ENCODE results near the gene NUP210L.

Gene NUP210L

GRCh38 chr1:154171880-154172279 lies 17.0 kb upstream of the NUP210L start:
- no peak for DNase-seq (ENCODE audit: low spot score)
- TF ChIP-seq, protein P1, sequence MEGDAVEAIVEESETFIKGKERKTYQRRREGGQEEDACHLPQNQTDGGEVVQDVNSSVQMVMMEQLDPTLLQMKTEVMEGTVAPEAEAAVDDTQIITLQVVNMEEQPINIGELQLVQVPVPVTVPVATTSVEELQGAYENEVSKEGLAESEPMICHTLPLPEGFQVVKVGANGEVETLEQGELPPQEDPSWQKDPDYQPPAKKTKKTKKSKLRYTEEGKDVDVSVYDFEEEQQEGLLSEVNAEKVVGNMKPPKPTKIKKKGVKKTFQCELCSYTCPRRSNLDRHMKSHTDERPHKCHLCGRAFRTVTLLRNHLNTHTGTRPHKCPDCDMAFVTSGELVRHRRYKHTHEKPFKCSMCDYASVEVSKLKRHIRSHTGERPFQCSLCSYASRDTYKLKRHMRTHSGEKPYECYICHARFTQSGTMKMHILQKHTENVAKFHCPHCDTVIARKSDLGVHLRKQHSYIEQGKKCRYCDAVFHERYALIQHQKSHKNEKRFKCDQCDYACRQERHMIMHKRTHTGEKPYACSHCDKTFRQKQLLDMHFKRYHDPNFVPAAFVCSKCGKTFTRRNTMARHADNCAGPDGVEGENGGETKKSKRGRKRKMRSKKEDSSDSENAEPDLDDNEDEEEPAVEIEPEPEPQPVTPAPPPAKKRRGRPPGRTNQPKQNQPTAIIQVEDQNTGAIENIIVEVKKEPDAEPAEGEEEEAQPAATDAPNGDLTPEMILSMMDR (IDR thresholded peaks at IDR 0.05; ENCODE audit: borderline replicate concordance, control extremely low read depth, extremely low read depth, insufficient read depth, missing control alignments) = no peak
- in situ Hi-C loops (cut with MboI; ENCODE audit: low sequenced_read_pairs, unreplicated experiment) = no loop called here

DNA sequence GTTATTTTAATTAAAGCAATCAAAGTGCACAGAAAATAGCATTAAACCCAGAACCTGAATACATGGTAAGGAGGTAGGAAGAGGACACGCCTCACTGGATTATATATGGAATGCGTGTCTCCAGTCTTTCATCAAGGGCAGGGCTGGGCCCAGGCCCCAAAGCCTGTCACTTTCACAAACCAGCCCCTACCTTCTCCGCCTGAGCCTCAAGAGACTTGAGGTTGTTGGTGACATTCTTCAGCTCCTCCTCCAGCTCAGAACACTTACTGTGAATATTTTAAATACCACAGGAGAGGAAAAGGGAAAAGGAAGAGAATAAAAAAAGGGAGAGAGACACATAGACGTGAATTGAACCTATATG lies 16.3 kb upstream of the NUP210L start:
- TF ChIP-seq, protein P1 (IDR thresholded peaks at IDR 0.05; ENCODE audit: borderline replicate concordance, control extremely low read depth, extremely low read depth, insufficient read depth, missing control alignments) = no peak
- in situ Hi-C loops (cut with MboI; ENCODE audit: low sequenced_read_pairs, unreplicated experiment) = no loop called here
- no peak for DNase-seq (ENCODE audit: low spot score)

- TF ChIP-seq, protein P1 (IDR thresholded peaks at IDR 0.05; ENCODE audit: borderline replicate concordance, control extremely low read depth, extremely low read depth, insufficient read depth, missing control alignments) = no peak
- in situ Hi-C loops (cut with MboI; ENCODE audit: low sequenced_read_pairs, unreplicated experiment) = no loop called here
- no peak for DNase-seq (ENCODE audit: low spot score)
Measured at GRCh38 chr1:154170547-154171222, 15.8 kb upstream of the NUP210L start.

GRCh38 chr1:154167461-154167860 lies 12.6 kb upstream of the NUP210L start:
- TF ChIP-seq, protein P1 (IDR thresholded peaks at IDR 0.05; ENCODE audit: borderline replicate concordance, control extremely low read depth, extremely low read depth, insufficient read depth, missing control alignments) = no peak
- DNase-seq (ENCODE audit: low spot score) = no peak
- in situ Hi-C loops (cut with MboI; ENCODE audit: low sequenced_read_pairs, unreplicated experiment) = no loop called here

DNA sequence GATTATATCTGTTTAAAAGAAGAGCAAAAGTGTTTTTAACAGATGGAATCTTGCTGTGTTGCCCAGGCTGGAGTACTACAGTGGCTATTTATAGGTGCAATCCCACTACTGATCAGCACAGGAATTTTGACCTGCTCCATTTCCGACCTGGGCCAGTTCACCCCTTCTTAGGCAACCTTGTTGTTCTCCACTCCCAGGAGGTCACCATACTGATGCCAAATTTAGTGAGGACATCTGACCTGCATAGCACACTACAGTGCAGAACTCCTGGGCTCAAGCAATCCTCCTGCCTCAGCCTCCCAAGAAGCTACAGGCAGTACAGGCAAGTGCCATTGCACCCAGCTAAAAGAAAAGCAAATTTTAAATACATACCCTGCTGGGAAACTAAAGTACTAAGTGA lies 11.3 kb upstream of the NUP210L start:
- in situ Hi-C loops (cut with MboI; ENCODE audit: low sequenced_read_pairs, unreplicated experiment) = no loop called here
- TF ChIP-seq, protein P1 (IDR thresholded peaks at IDR 0.05; ENCODE audit: borderline replicate concordance, control extremely low read depth, extremely low read depth, insufficient read depth, missing control alignments) = no peak
- DNase-seq (ENCODE audit: low spot score) = no peak

DNA sequence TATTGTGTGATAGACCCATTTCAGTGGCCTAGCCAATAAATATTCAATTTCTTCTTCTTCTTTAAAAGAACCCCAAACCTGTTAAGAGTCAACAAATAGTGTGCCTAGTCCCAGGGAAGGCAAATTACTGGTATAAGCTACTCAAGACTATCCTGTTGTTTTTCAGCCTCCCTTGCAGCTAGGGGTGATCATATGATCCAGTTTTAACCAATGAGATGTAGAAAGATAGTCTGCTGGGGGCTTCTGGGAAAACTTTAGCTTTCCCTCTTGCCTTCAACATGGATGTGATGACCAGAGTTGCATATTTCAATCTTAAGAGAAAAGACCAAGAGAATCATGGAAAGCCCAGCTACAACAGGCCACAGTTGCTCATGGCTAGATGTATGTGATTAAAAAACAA lies 4.7 kb upstream of the NUP210L start:
- in situ Hi-C loops (cut with MboI; ENCODE audit: low sequenced_read_pairs, unreplicated experiment) = no loop called here
- TF ChIP-seq, protein P1 (IDR thresholded peaks at IDR 0.05; ENCODE audit: borderline replicate concordance, control extremely low read depth, extremely low read depth, insufficient read depth, missing control alignments) = no peak
- DNase-seq (ENCODE audit: low spot score) = no peak
